ENCODE results near the gene LRRC75A. TPM values are rescaled to one million over a fixed set of nuclear protein-coding genes. Genes with fewer than 3 reads are reported as not detected.

The LRRC75A gene
- polyA plus RNA-seq, 1 donor (not counting 4 experiments of a cell fraction or from before 2014, with no cell fraction given): not detected

DNA sequence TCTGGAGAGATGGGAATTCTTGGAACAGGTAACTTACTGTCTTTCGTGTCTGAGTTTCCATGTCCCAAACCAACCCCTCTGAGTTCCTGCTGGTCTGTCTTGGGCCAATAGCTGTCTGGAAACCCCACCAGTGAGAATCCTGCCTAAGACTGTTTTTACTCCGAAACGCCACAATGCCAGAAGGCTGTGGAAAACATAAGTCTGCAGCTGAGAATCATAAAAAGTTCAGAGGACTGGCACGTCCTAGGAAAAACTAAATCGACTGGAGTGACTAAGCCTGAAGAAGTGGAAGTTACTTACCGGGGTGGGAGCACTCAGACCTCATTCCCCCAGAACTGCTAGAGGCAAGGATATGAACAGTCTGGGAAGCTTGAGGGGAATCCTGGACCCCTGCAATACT lies 13.3 kb downstream of the LRRC75A start:
- Histone ChIP-seq H3K9me3 (ENCODE audit: control insufficient read depth, low read depth, low read length) (no peaks in the 10 kb centered on the region), H3K36me3 (ENCODE audit: control insufficient read depth in 2 of 2, extremely low read depth in 1 of 2, insufficient read depth in 2 of 2, low read length in 2 of 2) (no peaks in the 10 kb centered on the region), H3K9me1 (ENCODE audit: control insufficient read depth, extremely low read depth, insufficient read depth, low read length) (no peaks in the 10 kb centered on the region), H3K9ac (ENCODE audit: control insufficient read depth, extremely low read depth, insufficient read depth, low read length) (no peak overlapping the region), H3K4me3 (ENCODE audit: control insufficient read depth in 2 of 3, extremely low read depth in 1 of 3, insufficient read depth in 2 of 3, low read depth in 1 of 3, low read length in 3 of 3) (no peak overlapping the region), H3K27me3 (ENCODE audit: control insufficient read depth, extremely low read depth, insufficient read depth, low read length) (peaks cover 21% of the 10 kb centered on the region), H3K79me2 (ENCODE audit: control insufficient read depth, insufficient read depth, low read length) (no peaks in the 10 kb centered on the region), H3K4me1 (ENCODE audit: control insufficient read depth, extremely low read depth, insufficient read depth, low read length) (no peaks in the 10 kb centered on the region), H3K4me2 (ENCODE audit: control insufficient read depth, extremely low read depth, insufficient read depth, low read depth, low read length) (no peak overlapping the region), H2AFZ (ENCODE audit: control insufficient read depth, low read length) (no peak overlapping the region), H3K27ac (ENCODE audit: control insufficient read depth, insufficient read depth, low read length) (no peak overlapping the region), H4K20me1 (ENCODE audit: control insufficient read depth, extremely low read depth, insufficient read depth, low read length) (no peaks in the 10 kb centered on the region)
- no peak for FAIRE-seq
- dilution Hi-C loops (cut with MboI; ENCODE audit: extremely low pct_ligation_motif_present, low sequenced_read_pairs): no loop called here
- TF ChIP-seq CTCF (optimal IDR thresholded peaks at IDR 0.05 in 1 of 3, IDR thresholded peaks at IDR 0.05 in 1 of 3, conservative IDR thresholded peaks at IDR 0.05 in 1 of 3; ENCODE audit: extremely low read depth in 1 of 3, insufficient read depth in 2 of 3, low read length in 3 of 3) (no peak), EZH2 (IDR thresholded peaks at IDR 0.05; ENCODE audit: low read length) (no peak)
- DNase-seq (ENCODE audit: low read depth, low spot score): no peak

DNA sequence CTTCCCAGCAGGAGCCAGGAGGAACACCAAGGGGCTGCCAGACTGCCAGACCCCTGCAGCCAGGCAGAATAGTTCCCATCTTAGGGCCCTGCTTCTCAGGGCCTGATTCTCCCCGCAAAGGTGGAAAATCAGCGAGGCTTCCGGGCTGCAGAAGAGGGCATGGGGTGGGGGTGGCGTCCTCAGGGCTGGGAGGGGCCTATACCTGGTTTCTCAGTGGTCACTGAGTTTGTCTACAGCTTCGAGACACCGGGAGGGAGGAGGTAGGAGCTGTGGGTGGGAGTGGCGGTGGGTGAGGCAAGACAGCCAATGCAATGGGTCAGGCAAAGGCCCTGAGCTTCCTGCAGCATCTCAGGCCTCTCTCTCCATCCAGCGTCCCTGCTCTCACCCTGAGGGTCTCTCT lies 14.3 kb downstream of the LRRC75A start:
- no peak overlapping the region for H3K9ac ChIP-seq (ENCODE audit: control insufficient read depth, extremely low read depth, insufficient read depth, low read length)
- H3K9me3 ChIP-seq (ENCODE audit: control insufficient read depth, low read depth, low read length): no peaks in the 10 kb centered on the region
- H4K20me1 ChIP-seq (ENCODE audit: control insufficient read depth, extremely low read depth, insufficient read depth, low read length): no peaks in the 10 kb centered on the region
- no peak overlapping the region for H3K4me3 ChIP-seq (ENCODE audit: control insufficient read depth in 2 of 3, extremely low read depth in 1 of 3, insufficient read depth in 2 of 3, low read depth in 1 of 3, low read length in 3 of 3)
- H3K27me3 ChIP-seq (ENCODE audit: control insufficient read depth, extremely low read depth, insufficient read depth, low read length): peaks cover 13% of the 10 kb centered on the region
- DNase-seq (ENCODE audit: low read depth, low spot score): no peak
- no peak overlapping the region for H2AFZ ChIP-seq (ENCODE audit: control insufficient read depth, low read length)
- H3K4me2 ChIP-seq (ENCODE audit: control insufficient read depth, extremely low read depth, insufficient read depth, low read depth, low read length): no peak overlapping the region
- H3K4me1 ChIP-seq (ENCODE audit: control insufficient read depth, extremely low read depth, insufficient read depth, low read length): no peaks in the 10 kb centered on the region
- H3K9me1 ChIP-seq (ENCODE audit: control insufficient read depth, extremely low read depth, insufficient read depth, low read length): no peaks in the 10 kb centered on the region
- H3K79me2 ChIP-seq (ENCODE audit: control insufficient read depth, insufficient read depth, low read length): no peaks in the 10 kb centered on the region
- no peaks in the 10 kb centered on the region for H3K36me3 ChIP-seq (ENCODE audit: control insufficient read depth in 2 of 2, extremely low read depth in 1 of 2, insufficient read depth in 2 of 2, low read length in 2 of 2)
- TF ChIP-seq CTCF (optimal IDR thresholded peaks at IDR 0.05 in 1 of 3, IDR thresholded peaks at IDR 0.05 in 1 of 3, conservative IDR thresholded peaks at IDR 0.05 in 1 of 3; ENCODE audit: extremely low read depth in 1 of 3, insufficient read depth in 2 of 3, low read length in 3 of 3) (no peak), EZH2 (IDR thresholded peaks at IDR 0.05; ENCODE audit: low read length) (no peak)
- H3K27ac ChIP-seq (ENCODE audit: control insufficient read depth, insufficient read depth, low read length): no peak overlapping the region
- dilution Hi-C loops (cut with MboI; ENCODE audit: extremely low pct_ligation_motif_present, low sequenced_read_pairs): no loop called here
- FAIRE-seq: no peak

Data from keratinocyte (primary cell).